Endothelial cell of coronary artery (primary cell): Measurements from ENCODE around the gene LGALS16. TPM values are rescaled to one million over a fixed set of nuclear protein-coding genes. Genes with fewer than 3 reads are reported as not detected.

Experiments used
- total RNA-seq: library from RNA; depleted of rRNA; stranded (reverse); fragments of >200 nt; gene quantifications from 2 replicates; pipeline ENCODE4 v1.2.3, GENCODE V29; 2014

LGALS16 gene, protein sequence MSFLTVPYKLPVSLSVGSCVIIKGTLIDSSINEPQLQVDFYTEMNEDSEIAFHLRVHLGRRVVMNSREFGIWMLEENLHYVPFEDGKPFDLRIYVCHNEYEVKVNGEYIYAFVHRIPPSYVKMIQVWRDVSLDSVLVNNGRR
- not detected in 2 replicates for total RNA-seq

DNA sequence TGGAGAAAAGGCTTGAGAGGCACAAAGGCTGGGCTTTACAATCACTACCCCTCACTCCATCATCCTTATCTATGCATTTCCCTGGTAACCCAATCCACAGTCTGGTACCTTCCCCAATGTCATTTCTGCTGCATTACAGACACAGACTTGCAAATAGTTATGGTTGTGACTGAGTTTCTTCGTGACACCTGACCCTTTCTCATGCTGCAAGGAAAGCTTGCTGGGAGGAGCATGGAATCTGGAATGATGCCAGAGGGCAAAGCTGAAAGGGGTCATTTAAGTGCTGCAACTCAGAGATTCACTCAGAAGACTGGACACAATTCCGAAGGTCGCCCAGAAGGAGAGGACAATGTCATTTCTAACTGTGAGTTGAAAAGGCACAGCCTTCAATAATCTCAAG is at the start of gene LGALS16:
TSS of gene LGALS16 (plus strand) at position 301 of the 400 bp plus-strand sequence. CDS start at position 350, 49 bp downstream.

DNA sequence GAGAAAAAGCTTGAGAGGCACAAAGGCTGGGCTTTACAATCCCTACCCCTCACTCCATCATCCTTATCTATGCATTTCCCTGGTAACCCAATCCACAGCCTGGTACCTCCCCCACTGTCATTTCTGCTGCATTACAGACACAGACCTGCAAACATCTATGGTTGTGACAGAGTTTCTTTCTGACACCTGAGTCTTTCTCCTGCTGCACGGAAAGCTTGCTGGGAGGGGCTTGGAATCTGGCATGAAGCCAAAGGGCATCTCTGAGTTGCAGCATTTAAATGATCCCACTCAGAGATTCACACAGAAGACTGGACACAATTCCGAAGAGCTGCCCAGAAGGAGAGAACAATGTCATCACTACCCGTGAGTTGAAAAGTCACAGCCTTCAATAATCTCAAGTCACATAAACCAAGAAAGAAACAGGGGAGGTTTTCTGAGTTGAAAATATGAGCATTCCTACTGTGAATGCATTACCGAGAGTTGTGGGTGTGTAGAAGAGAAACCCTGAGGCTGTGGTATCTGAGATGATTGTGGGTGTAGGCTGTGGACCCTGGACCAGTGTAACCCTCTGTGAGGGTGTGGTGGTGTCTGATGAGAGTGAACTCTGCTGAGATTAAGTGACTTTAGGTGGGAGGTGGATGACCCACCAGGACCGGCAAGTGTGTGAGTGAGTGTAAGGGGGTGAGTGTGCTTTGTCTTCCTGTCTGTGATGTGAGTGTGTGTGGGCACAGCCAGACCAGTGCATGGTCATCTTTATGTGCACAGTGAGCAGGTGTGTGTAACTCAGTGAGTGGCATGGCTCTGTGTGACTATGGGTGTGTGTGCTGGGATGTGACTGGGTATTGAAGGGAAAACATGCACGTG is 48.7 kb downstream of the LGALS16 start, which contains the start of gene LGALS14:
TSS of gene LGALS14 (plus strand) at position 301 of the 864 bp plus-strand sequence. CDS start at position 349, 48 bp downstream.

Other genes starting within 250 kb of the LGALS16 start
- 0.27 and 0.56 TPM in 2 replicates for gene ZFP36, start 249.1 kb upstream of the LGALS16 start, total RNA-seq
- 17.5 and 21.0 TPM in 2 replicates for gene PLEKHG2, start 243.2 kb upstream of the LGALS16 start, total RNA-seq
- gene RPS16, start 220.0 kb upstream of the LGALS16 start, total RNA-seq: 106 and 208 TPM in 2 replicates
- gene SUPT5H, start 210.3 kb upstream of the LGALS16 start, total RNA-seq: 63.1 and 65.6 TPM in 2 replicates
- 57.4 and 77.4 TPM in 2 replicates for gene TIMM50, start 175.1 kb upstream of the LGALS16 start, total RNA-seq
- 0.19 and 0.63 TPM in 2 replicates for gene DLL3, start 157.0 kb upstream of the LGALS16 start, total RNA-seq
- not detected in 2 replicates for gene SELENOV, start 140.8 kb upstream of the LGALS16 start, total RNA-seq
- gene EID2B, start 123.1 kb upstream of the LGALS16 start, total RNA-seq: 3.0 and 3.1 TPM in 2 replicates
- 15.8 and 16.3 TPM in 2 replicates for gene EID2, start 115.8 kb upstream of the LGALS16 start, total RNA-seq
- gene LGALS13, start 53.4 kb upstream of the LGALS16 start, total RNA-seq: not detected in 2 replicates
- not detected in 2 replicates for gene LGALS14, start 48.6 kb downstream of the LGALS16 start, total RNA-seq
- not detected in 2 replicates for gene CLC, start 82.1 kb downstream of the LGALS16 start, total RNA-seq
- gene LEUTX, start 122.9 kb downstream of the LGALS16 start, total RNA-seq: not detected in 2 replicates
- 11.1 and 15.0 TPM in 2 replicates for gene DYRK1B, start 178.2 kb downstream of the LGALS16 start, total RNA-seq
- 256 and 309 TPM in 2 replicates for gene FBL, start 190.5 kb downstream of the LGALS16 start, total RNA-seq